PFSK-1 (cell line): ENCODE measurements around the gene ELL.

Source experiments
- FOXP2 ChIP-seq: optimal IDR thresholded peaks from 2 replicates; pipeline ENCODE3; 2011; ENCODE audit warnings: borderline replicate concordance, control low read depth, inconsistent platforms; ENCODE audit not compliant: insufficient read depth; ENCODE audit errors: extremely low read length, extremely low read depth
- POLR2AphosphoS5 ChIP-seq: IDR thresholded peaks from 2 replicates; pipeline ENCODE4 v1.6.1; 2012; ENCODE audit warnings: low read depth, mild to moderate bottlenecking, control low read depth, low read length, moderate library complexity
- REST ChIP-seq, 2 experiments: IDR thresholded peaks; 2 replicates each; pipeline versions ENCODE4 v1.6.1 to v1.8.0; 2011 to 2012; ENCODE audit warnings: low read depth in 2 of 2, low read length in 2 of 2, control low read depth in 1 of 2, inconsistent platforms in 1 of 2, mild to moderate bottlenecking in 1 of 2, moderate library complexity in 1 of 2; ENCODE audit not compliant: insufficient read depth in 1 of 2
- TAF1 ChIP-seq: IDR thresholded peaks from 2 replicates; pipeline ENCODE4 v1.6.1; 2012; ENCODE audit warnings: low read length, control low read depth, borderline replicate concordance; ENCODE audit not compliant: insufficient read depth

DNA sequence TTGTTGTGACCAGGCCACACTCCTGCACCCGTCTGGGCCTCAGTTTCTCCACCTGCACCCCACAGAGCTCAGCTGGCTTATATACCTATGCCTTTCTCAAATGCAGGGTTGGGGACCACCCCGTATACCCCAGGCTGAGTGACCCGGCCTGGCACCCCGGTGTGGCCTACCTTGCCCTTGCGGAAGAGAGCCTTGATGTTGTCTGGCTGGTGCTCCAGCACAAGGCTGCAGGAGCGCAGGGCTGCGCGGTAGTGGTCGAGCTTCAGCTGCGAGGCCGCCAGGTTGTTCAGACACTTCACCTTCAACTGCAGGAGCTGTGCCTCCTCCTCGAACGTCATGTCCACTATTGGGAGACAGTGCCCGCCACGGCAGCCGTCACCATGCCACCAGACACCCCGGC is 15.6 kb upstream of the ELL start:
- TF ChIP-seq REST (IDR thresholded peaks at IDR 0.05; ENCODE audit: insufficient read depth in 1 of 2, low read depth in 2 of 2, low read length in 2 of 2) (no peak), POLR2AphosphoS5 (no peak), TAF1 (no peak), FOXP2 (no peak)
